K562 (cell line): ENCODE data around the gene GLT6D1.

ENCODE experiments used
- IRF1 ChIP-seq: sonication (generic); formaldehyde crosslinking; IDR thresholded peaks from 2 replicates; pipeline ENCODE4 v1.8.0; 2022; ENCODE audit warnings: missing genetic modification reagents, mild to moderate bottlenecking, borderline replicate concordance
- JUND ChIP-seq, 2 experiments: IDR thresholded peaks; 2 replicates in 1 of 2; 3 replicates in 1 of 2; pipeline ENCODE4 v1.6.1; 2011; ENCODE audit warnings: borderline replicate concordance in 2 of 2, low read depth in 2 of 2, low read length in 2 of 2, improper control_type of control experiment in 1 of 2, missing biosample characterization in 1 of 2, missing genetic modification characterization in 1 of 2, missing genetic modification reagents in 1 of 2
- MXI1 ChIP-seq: IDR thresholded peaks from 2 replicates; pipeline ENCODE4 v1.6.1; 2011; ENCODE audit warnings: low read depth, mild to moderate bottlenecking, improper control_type of control experiment, low read length
- THAP7 ChIP-seq: fragments of 250-450 bp; sonication (Bioruptor Pico); IDR thresholded peaks from 2 replicates; pipeline ENCODE4 v1.5.0; 2021
- ZNF263 ChIP-seq: sonication (generic); formaldehyde crosslinking; IDR thresholded peaks from 2 replicates; pipeline ENCODE4 v1.8.0; 2022; ENCODE audit warnings: mild to moderate bottlenecking, missing genetic modification reagents, borderline replicate concordance
- ZNF589 ChIP-seq: fragments of 200-800 bp; sonication (Bioruptor generic); IDR thresholded peaks from 2 replicates; pipeline ENCODE4 v1.6.1; 2016; ENCODE audit warnings: low read depth, missing genetic modification characterization, missing compliant biosample characterization
- TF ChIP-seq, protein P1 (sequence below): fragments of 250-450 bp; sonication (Bioruptor Pico); IDR thresholded peaks from 2 replicates; pipeline ENCODE4 v1.8.0; 2022; ENCODE audit warnings: inconsistent platforms, mild to moderate bottlenecking, moderate library complexity, borderline replicate concordance

GRCh38 chr9:135666534-135667462 is 27.5 kb upstream of the GLT6D1 start:
- no peak for TF ChIP-seq IRF1 (CRISPR knock-in tag)
- no peak for TF ChIP-seq JUND (IDR thresholded peaks at IDR 0.05; ENCODE audit: borderline replicate concordance, low read depth, low read length)
- no peak for TF ChIP-seq JUND (tag; IDR thresholded peaks at IDR 0.05; ENCODE audit: borderline replicate concordance, low read depth, low read length)
- TF ChIP-seq ZNF263 (CRISPR knock-in tag) = no peak
- TF ChIP-seq MXI1 = no peak
- no peak for TF ChIP-seq THAP7 (CRISPR knock-in tag)
- TF ChIP-seq, protein P1, sequence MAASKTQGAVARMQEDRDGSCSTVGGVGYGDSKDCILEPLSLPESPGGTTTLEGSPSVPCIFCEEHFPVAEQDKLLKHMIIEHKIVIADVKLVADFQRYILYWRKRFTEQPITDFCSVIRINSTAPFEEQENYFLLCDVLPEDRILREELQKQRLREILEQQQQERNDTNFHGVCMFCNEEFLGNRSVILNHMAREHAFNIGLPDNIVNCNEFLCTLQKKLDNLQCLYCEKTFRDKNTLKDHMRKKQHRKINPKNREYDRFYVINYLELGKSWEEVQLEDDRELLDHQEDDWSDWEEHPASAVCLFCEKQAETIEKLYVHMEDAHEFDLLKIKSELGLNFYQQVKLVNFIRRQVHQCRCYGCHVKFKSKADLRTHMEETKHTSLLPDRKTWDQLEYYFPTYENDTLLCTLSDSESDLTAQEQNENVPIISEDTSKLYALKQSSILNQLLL (CRISPR knock-in tag) = no peak
- TF ChIP-seq ZNF589 (CRISPR knock-in tag) = no peak
